Thoracic aorta (tissue), 2 donors: ENCODE results near the gene UNC5A. TPM values are rescaled to one million over a fixed set of nuclear protein-coding genes. Genes with fewer than 3 reads are reported as not detected.

ENCODE experiments used
- ATAC-seq: fragments of 150-250 bp; one replicate; pipeline ENCODE4 v1.8.0; 2017; ENCODE audit warnings: low read depth; ENCODE audit not compliant: insufficient number of reproducible peaks, low FRiP score
- DNase-seq: peaks from one replicate; pipeline ENCODE4 v3.0.0-alpha.2; 2020; ENCODE audit warnings: low spot score
- H3K27ac ChIP-seq, 2 donors: fragments of 200-600 bp; sonication (generic); 1 replicate in 1 of 2; 2 replicates in 1 of 2; pipeline ENCODE4 v1.5.1; 2016; ENCODE audit warnings: mild to moderate bottlenecking in 2 of 2, moderate library complexity in 2 of 2
- H3K27me3 ChIP-seq: fragments of 200-600 bp; sonication (generic); replicated peaks from 2 replicates; pipeline ENCODE4 v1.6.0; 2016; ENCODE audit warnings: mild to moderate bottlenecking; ENCODE audit not compliant: insufficient read depth
- H3K36me3 ChIP-seq: fragments of 200-600 bp; sonication (generic); one replicate; pipeline ENCODE4 v1.5.1; 2016
- H3K4me1 ChIP-seq, 2 donors: fragments of 200-600 bp; sonication (generic); 1 replicate in 1 of 2; 2 replicates in 1 of 2; pipeline versions ENCODE4 v1.5.1 to v1.6.0; 2016; ENCODE audit warnings: low read depth in 2 of 2, mild to moderate bottlenecking in 1 of 2; ENCODE audit not compliant: control insufficient read depth in 1 of 2
- H3K4me3 ChIP-seq: fragments of 200-600 bp; sonication (generic); 2 replicates; pipeline ENCODE4 v1.5.1; 2016; ENCODE audit warnings: mild to moderate bottlenecking
- H3K9me3 ChIP-seq: fragments of 200-600 bp; sonication (generic); 2 replicates; pipeline ENCODE4 v1.5.1; 2016
- total RNA-seq, 2 donors: library from RNA; depleted of rRNA; stranded (reverse); fragments of >200 nt; gene quantifications; one replicate each; pipeline versions ENCODE4 v1.1.0 to v1.2.3, GENCODE V29; 2016
- TF ChIP-seq, protein P1 (sequence below): fragments of 200-600 bp; sonication (generic); IDR thresholded peaks from one replicate; pipeline ENCODE4 v1.5.1; 2019; ENCODE audit warnings: antibody characterized with exemption

UNC5A gene
- total RNA-seq, 2 donors from 2014 or later = not detected

DNA sequence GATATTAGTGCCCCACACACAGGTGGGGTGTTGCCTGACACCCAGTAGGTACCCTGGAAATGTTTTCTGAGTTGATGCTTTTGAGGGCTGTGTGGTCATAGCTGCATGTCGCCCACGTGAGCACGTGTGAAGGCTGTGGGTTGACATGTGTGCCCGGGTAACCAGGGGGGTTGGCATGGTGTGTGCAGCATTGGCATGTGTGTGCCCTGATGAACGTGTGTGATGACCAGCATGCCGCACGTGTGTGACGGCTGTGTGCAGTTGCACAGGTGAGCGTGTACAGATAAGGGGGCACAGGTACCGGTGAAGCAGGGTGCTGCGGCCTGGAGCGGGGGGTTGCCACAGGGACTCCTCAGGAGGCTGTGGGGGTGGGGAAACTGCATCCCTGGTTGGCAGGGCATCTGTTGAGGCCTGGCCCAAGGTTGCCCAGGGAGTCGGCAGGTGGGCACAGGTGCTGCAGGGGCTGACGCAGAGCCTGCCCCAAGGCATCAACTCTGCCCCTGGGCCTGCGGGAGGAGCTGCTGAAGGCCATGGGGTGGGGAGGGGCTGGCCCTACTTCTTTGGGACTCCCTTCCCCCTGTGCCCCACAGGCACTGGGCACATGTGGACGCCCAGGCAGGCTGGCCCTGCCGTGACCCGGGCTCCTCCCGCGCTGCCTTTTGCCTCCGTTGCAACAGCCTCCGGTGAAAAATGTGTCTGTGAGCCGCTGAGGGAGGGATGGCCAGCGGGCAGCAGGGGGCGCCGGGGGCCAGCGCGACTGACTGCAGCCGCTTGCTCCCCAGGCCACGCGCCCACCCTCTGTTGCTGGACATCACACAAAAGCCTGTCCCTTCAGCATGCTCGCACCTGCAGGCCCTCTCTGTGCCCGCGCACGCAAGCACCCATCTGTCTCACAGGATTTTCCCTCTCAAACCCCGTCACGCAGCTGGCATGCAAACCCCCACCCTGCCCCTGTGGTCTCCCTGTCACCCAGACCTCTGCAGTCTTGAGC lies 2.2 kb downstream of the UNC5A start:
- H3K9me3 ChIP-seq = no peaks in the 10 kb centered on the region
- no peaks in the 10 kb centered on the region for H3K27me3 ChIP-seq
- ATAC-seq (no peak), DNase-seq (no peak)
- H3K4me3 ChIP-seq = no peak overlapping the region
- H3K36me3 ChIP-seq = no peaks in the 10 kb centered on the region
- peaks cover 3 to 21% of the 10 kb centered on the region in 2 donors for H3K4me1 ChIP-seq
- H3K27ac ChIP-seq = no peak overlapping the region
- TF ChIP-seq, protein P1, sequence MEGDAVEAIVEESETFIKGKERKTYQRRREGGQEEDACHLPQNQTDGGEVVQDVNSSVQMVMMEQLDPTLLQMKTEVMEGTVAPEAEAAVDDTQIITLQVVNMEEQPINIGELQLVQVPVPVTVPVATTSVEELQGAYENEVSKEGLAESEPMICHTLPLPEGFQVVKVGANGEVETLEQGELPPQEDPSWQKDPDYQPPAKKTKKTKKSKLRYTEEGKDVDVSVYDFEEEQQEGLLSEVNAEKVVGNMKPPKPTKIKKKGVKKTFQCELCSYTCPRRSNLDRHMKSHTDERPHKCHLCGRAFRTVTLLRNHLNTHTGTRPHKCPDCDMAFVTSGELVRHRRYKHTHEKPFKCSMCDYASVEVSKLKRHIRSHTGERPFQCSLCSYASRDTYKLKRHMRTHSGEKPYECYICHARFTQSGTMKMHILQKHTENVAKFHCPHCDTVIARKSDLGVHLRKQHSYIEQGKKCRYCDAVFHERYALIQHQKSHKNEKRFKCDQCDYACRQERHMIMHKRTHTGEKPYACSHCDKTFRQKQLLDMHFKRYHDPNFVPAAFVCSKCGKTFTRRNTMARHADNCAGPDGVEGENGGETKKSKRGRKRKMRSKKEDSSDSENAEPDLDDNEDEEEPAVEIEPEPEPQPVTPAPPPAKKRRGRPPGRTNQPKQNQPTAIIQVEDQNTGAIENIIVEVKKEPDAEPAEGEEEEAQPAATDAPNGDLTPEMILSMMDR = no peak

DNA sequence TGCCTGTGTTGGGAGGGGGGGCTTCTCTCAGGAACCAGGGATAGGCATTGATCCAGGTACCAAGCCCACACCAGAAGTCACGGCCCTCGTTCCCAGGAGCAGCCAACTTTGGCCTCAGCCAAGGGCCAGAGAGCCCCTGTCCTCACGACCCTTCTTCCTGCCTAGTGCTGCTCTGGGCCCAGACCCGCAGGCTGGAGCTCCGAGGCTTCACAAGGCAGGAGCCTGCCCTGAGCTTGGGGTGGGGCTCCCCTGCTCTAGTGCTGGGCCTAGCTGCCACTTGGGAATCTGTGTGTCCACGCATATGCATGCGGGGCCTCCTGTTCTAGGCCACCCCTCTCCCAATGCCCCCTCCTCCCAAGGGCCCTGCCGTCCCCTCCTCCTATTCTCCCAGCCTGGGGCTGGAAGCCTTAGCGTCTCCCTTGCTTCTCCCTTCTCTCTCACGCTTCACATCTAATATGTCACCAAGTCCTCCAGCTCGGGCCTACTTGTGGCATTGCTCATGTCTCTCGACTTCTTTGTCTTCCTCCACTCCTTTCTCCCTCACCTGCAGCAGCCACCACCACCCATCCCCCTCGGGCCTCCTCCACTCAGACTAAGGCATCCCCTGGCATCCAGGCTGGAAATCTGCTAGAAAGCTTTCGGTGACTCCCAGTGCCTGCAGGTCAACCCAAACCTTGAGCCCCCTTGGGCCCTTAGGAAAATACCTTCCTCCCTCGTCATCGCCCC lies 3.4 kb downstream of the UNC5A start:
- H3K36me3 ChIP-seq = no peaks in the 10 kb centered on the region
- DNase-seq (no peak), ATAC-seq (no peak)
- H3K4me3 ChIP-seq = no peak overlapping the region
- peaks cover 7 to 28% of the 10 kb centered on the region in 2 donors for H3K4me1 ChIP-seq
- TF ChIP-seq, protein P1 = no peak
- no peaks in the 10 kb centered on the region for H3K9me3 ChIP-seq
- no peak overlapping the region for H3K27ac ChIP-seq
- H3K27me3 ChIP-seq = no peaks in the 10 kb centered on the region

DNA sequence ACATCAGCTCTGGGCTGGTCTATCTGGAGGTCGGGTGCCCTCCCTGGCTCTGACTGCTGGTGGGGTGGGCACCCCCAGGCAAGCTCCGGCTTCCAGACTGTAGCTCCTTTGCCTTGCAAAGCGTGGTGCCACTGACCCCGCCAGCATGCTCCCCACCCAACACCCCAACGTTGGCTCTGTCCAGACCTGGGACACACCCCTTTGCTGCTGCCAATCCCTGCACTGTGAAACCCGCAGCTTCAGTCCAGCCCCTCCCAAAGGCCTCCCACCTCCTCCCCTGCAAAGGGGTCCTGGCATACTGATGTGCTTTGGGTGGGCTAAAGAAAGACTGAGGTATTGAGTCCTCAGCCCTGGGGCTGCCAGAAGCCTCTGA lies 3.9 kb downstream of the UNC5A start:
- no peak for ATAC-seq
- TF ChIP-seq, protein P1 = no peak
- Histone ChIP-seq H3K27ac (no peak overlapping the region), H3K36me3 (no peaks in the 10 kb centered on the region), H3K9me3 (no peaks in the 10 kb centered on the region), H3K27me3 (peaks cover 3% of the 10 kb centered on the region), H3K4me1 (peaks cover 7 to 28% of the 10 kb centered on the region in 2 donors), H3K4me3 (no peak overlapping the region)
- DNase-seq = no peak

DNA sequence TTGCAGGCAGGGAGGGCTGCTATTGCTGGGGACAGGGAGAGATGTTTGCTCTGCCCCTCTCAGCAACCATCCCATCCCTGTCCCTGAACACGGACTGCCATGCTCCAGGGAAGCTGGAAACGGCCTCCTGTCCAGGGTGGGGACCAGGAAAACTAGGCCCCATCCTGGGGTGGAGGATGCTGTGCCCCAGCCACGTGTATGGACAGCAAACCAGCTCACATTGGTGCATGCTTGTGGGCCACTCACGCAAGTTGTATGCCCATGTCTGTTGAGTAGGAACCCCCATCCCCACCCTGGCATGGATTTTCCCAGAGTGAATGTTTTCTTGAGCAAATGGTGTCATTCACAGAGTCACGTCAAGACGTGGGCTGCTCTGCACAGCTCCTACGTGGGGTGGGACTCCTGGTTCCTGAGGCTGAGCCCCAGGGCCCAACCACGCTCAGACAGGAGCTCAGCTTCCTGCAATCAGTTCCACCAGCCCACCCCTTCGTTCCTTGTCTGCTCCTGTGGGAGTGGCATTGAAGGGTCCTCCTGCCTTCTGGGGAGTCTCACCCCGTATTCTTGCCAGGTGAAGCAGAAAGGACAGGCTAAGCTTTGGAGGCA lies 4.6 kb downstream of the UNC5A start:
- H3K9me3 ChIP-seq = no peaks in the 10 kb centered on the region
- H3K4me3 ChIP-seq = no peak overlapping the region
- H3K36me3 ChIP-seq = no peaks in the 10 kb centered on the region
- H3K27ac ChIP-seq = no peak overlapping the region
- ATAC-seq (no peak), DNase-seq (no peak)
- peaks cover 3% of the 10 kb centered on the region for H3K27me3 ChIP-seq
- TF ChIP-seq, protein P1 = no peak
- peaks cover 7 to 22% of the 10 kb centered on the region in 2 donors for H3K4me1 ChIP-seq
